Smooth muscle cell (in vitro differentiated cells): ENCODE results near the gene S1PR4. TPM values are rescaled to one million over a fixed set of nuclear protein-coding genes. Genes with fewer than 3 reads are reported as not detected.

Source experiments
- DNase-seq: peaks from one replicate; lab custom pipeline; 2025; ENCODE audit not compliant: unreplicated experiment; lab: John Stamatoyannopoulos, UW
- H2AFZ ChIP-seq: fragments of 200-600 bp; sonication (generic); 2 replicates; pipeline ENCODE4 v1.6.0; 2016; ENCODE audit warnings: antibody characterized with exemption, low read depth, mild to moderate bottlenecking
- H3F3A ChIP-seq: fragments of 200-600 bp; sonication (generic); 2 replicates; pipeline ENCODE4 v1.6.0; 2017; ENCODE audit warnings: antibody characterized with exemption, low read depth
- H3K27ac ChIP-seq: fragments of 200-600 bp; sonication (generic); 2 replicates; pipeline ENCODE4 v1.5.1; 2016; ENCODE audit warnings: low read depth, mild to moderate bottlenecking
- H3K27me3 ChIP-seq: fragments of 200-600 bp; sonication (generic); 2 replicates; pipeline ENCODE4 v1.6.1; 2016; ENCODE audit warnings: low read depth, mild to moderate bottlenecking
- H3K36me3 ChIP-seq: fragments of 200-600 bp; sonication (generic); 2 replicates; pipeline ENCODE4 v1.5.1; 2016; ENCODE audit warnings: low read depth
- H3K4me1 ChIP-seq: fragments of 200-600 bp; sonication (generic); 2 replicates; pipeline ENCODE4 v1.5.1; 2016; ENCODE audit warnings: low read depth
- H3K4me2 ChIP-seq: fragments of 200-600 bp; sonication (generic); 2 replicates; pipeline ENCODE4 v1.6.0; 2016; ENCODE audit warnings: mild to moderate bottlenecking
- H3K4me3 ChIP-seq: fragments of 200-600 bp; sonication (generic); 2 replicates; pipeline ENCODE4 v1.5.1; 2016; ENCODE audit warnings: mild to moderate bottlenecking
- H3K79me2 ChIP-seq: fragments of 200-600 bp; sonication (generic); 2 replicates; pipeline ENCODE4 v1.6.0; 2016; ENCODE audit warnings: low read depth, mild to moderate bottlenecking
- H3K9ac ChIP-seq: fragments of 200-600 bp; sonication (generic); 2 replicates; pipeline ENCODE4 v1.6.0; 2016; ENCODE audit warnings: low read depth
- H3K9me3 ChIP-seq: fragments of 200-600 bp; sonication (generic); replicated peaks from 2 replicates; pipeline ENCODE4 v1.5.1; 2016; ENCODE audit warnings: low read depth
- H4K20me1 ChIP-seq: fragments of 200-600 bp; sonication (generic); 2 replicates; pipeline ENCODE4 v1.6.0; 2016; ENCODE audit warnings: low read depth
- CTCF ChIP-seq: fragments of 200-600 bp; sonication (generic); IDR thresholded peaks from 2 replicates; pipeline ENCODE4 v1.5.1; 2017; ENCODE audit warnings: borderline replicate concordance, mild to moderate bottlenecking, antibody characterized with exemption; ENCODE audit not compliant: insufficient read depth, poor library complexity, severe bottlenecking
- WGBS: methylation state at CpG from one replicate; pipeline ENCODE4 v1.1.7; 2016; ENCODE audit warnings: low lambda C conversion rate; 5-methylcytosine and 5-hydroxymethylcytosine counted together
- polyA plus RNA-seq: library from polyadenylated mRNA; unstranded; fragments of >200 nt; fragmentation: Nextera tagmentation; extraction: Ambion mirVana; gene quantifications from 2 replicates; pipeline ENCODE4 v1.2.1, GENCODE V29; 2016
- total RNA-seq: library from RNA; depleted of rRNA; stranded (reverse); fragments of >200 nt; gene quantifications from 2 replicates; pipeline ENCODE4 v1.2.3, GENCODE V29; 2014

The S1PR4 gene
- total and polyA plus RNA-seq, 2 experiments from 2014 or later: not detected

GRCh38 chr19:3146677-3147100 lies 31.9 kb upstream of the S1PR4 start:
- Histone ChIP-seq H3K79me2 (no peaks in the 10 kb centered on the region), H4K20me1 (no peaks in the 10 kb centered on the region), H3K9ac (no peak overlapping the region), H3K36me3 (no peaks in the 10 kb centered on the region), H3K4me3 (no peak overlapping the region), H2AFZ (no peak overlapping the region), H3K27ac (no peak overlapping the region), H3F3A (no peaks in the 10 kb centered on the region), H3K4me2 (no peak overlapping the region), H3K9me3 (no peaks in the 10 kb centered on the region), H3K4me1 (no peaks in the 10 kb centered on the region), H3K27me3 (no peaks in the 10 kb centered on the region)
- WGBS: 69% methylated on average over 5 of the region's 5 CpGs
- no peak for DNase-seq
- TF ChIP-seq CTCF: peak; percentile 75

- WGBS: 93% methylated on average over 6 of the region's 20 CpGs
- Histone ChIP-seq H3K4me2 (no peak overlapping the region), H3K79me2 (no peaks in the 10 kb centered on the region), H3K36me3 (no peaks in the 10 kb centered on the region), H2AFZ (no peak overlapping the region), H3K27ac (no peak overlapping the region), H3K27me3 (no peaks in the 10 kb centered on the region), H4K20me1 (no peaks in the 10 kb centered on the region), H3K4me3 (no peak overlapping the region), H3F3A (no peaks in the 10 kb centered on the region), H3K9ac (no peak overlapping the region), H3K9me3 (no peaks in the 10 kb centered on the region), H3K4me1 (no peaks in the 10 kb centered on the region)
- no peak for DNase-seq
- no peak for TF ChIP-seq CTCF
These were observed 30.1 kb upstream of the S1PR4 start for GRCh38 chr19:3148503-3148902.

GRCh38 chr19:3149089-3149488 lies 29.5 kb upstream of the S1PR4 start:
- no peaks in the 10 kb centered on the region for H4K20me1 ChIP-seq
- H3F3A ChIP-seq: no peaks in the 10 kb centered on the region
- no peak for TF ChIP-seq CTCF
- no peaks in the 10 kb centered on the region for H3K4me1 ChIP-seq
- no peak overlapping the region for H2AFZ ChIP-seq
- no peaks in the 10 kb centered on the region for H3K79me2 ChIP-seq
- no peak for DNase-seq
- H3K36me3 ChIP-seq: no peaks in the 10 kb centered on the region
- H3K9ac ChIP-seq: no peak overlapping the region
- no peak overlapping the region for H3K4me2 ChIP-seq
- no peaks in the 10 kb centered on the region for H3K9me3 ChIP-seq
- H3K4me3 ChIP-seq: no peak overlapping the region
- H3K27ac ChIP-seq: no peak overlapping the region
- no peaks in the 10 kb centered on the region for H3K27me3 ChIP-seq
- 92% methylated on average over 6 of the region's 6 CpGs for WGBS
